HG03520 (cell line): ENCODE results near the gene SPOCK3.

Experiments
- ATAC-seq: cut with Tn5 transposase; IDR thresholded peaks from one replicate; pipeline ENCODE4 v1.9.1; 2021; ENCODE audit warnings: mild to moderate bottlenecking, moderate library complexity; ENCODE audit not compliant: unreplicated experiment

The SPOCK3 gene

DNA sequence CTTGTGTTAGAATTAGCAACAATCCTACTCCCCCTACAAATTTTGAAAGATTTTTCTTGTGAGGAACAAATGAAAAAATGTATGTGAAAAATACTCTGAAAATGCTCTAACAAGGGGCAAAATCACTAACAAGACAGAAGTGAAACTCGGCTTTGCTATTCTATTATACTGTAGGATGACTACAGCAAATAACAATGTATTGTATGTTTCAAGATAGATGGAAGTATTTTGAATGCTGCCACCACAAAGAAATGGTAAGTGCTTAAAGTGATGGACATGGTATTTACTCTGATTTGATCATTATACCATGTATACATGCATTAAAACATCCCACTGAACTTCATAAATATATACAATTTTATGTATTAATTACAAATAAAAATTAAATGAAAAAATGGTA, 192.8 kb downstream of the SPOCK3 start:
- no peak for ATAC-seq

DNA sequence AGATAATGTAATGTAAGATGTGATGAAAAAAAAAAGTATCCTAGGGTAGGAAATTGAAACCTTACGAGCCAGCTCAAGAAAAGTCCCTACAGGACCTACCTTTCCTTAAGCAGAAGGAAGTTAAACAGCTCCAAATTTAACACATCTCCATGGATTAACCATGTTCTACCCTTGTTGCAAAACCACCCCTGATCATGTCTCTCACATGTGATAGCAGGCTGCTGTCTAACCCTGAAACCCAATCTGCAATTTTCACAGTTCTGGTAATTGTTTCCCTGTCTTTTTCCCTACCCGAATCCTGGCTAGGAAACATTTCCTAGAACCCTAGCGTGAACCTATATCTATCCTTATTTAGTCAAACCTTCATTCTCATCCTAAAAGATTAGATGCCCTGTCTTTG, 198.9 kb downstream of the SPOCK3 start:
- ATAC-seq = no peak

DNA sequence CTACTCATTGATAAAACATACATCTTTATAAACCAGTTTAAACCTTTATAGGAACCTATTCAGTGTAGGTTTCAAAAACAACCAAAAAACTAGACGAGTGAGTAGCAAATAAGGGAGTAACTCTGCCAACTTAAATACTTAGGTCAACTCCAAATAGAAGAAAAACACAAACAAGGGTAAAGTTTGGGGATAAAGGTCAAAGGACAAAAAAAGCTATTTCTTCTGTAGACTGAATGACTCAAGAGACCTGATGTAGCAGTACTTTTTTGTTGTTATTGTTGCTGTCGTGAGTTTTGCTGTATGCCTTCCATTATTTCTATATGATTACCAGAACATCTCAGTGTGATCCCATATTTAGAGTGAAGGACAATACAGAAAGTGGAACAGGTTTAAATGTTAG, 199.3 kb downstream of the SPOCK3 start:
- ATAC-seq = no peak

DNA sequence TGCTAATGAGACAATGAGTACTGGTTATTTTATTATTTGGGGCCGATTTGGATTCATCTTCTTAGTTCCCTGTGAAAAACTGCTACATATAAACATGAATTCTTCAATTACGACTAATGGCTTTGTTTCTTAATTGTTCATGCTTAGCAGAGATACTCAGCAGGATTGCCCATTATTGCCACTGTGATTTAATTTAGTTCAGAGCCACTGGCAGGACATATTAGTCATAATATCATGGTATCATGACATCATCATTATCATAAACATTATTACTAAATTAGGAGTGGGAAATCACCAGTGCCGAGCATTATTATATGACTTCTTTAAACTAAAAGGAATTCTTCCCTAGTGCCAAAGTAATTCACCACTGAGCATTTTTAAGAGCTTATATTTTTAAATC, 201.4 kb downstream of the SPOCK3 start:
- ATAC-seq = no peak

DNA sequence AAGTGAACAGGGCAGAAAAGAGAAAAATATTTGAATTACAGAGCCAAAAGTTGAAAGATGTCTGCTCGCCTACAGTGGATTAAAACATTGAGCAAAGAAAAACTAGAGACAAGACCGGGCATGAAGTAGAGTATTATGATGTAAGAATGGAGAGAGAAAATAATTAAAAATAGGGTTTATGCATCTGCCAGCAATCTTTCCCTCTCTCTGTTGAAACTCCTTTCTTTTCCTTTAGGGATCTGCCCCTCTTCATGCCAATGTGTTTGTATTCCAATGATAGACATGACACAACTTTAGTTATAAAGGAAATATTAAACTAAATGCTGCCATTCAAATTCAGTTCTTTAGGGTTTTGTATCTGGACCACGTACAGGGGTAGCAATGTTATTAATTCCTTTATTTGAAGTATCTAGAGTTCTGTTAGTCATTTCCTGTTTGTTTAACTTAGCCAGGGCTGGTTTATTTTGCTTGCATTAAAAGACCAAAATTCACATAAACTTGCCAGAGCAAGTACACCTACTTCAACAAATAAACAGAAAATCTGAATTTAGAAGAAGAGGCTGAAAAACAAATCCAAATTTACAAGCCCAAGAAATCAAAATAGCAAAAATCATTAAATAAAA, 202.6 kb downstream of the SPOCK3 start:
- ATAC-seq = no peak

DNA sequence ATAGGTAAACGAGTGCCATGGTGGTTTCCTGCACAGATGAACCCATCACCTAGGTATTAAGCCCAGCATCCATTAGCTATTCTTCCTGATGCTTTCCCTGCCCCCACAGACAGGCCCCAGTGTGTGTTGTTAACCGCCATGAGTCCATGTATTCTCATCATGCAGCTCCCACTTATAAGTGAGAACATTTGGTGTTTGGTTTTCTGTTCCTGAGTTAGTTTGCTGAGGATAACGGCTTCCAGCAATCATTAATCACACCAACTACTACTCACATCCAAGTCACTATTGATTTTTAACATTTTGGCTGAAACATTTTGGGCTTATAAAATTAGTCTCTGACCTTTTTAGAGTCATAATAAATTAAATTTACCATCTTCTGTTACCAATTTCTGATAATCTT, 205.3 kb downstream of the SPOCK3 start:
- ATAC-seq = no peak

DNA sequence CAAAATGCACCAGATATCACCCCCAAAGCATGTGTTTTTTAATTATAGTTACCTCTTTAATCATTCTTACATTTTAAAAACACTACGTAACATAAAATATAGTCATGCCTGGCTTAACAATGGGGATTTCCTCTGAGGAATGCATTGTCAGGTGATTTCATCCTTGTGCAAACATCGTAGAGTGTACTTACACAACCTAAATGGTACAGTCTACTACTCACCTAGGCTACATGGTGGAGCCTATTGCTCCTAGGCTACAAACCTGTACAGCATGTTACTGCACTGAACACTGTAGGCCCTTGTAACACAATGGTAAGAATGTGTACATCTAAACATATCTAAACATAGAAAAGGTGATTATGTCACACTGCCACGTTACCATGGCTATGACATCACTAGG, 208.6 kb downstream of the SPOCK3 start:
- no peak for ATAC-seq

DNA sequence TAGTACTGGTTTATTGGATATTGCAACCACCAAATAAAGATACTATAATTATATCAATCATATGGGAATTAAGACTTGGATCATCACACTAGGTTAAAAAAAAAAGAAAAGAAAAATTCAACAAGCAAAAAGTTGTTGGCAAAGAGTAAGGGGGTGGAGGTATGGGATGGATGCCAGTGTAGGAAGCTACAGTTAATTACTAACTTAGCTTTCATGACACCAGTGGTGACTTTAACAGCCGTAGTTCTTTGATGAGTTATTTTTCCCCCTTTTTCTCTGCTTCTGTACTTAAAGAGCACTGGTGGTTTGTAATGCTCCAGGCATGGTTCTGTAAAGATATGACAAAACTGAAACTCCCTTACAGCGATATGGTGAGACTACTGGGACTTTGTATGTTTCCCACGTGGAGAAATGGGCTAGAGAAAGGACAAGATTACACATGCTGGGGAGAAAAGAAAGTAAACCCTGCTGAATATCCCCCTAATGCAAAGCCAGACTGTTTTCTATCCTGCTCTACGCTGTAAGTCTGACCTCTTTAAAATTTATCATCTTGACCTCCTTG, 210.8 kb downstream of the SPOCK3 start:
- no peak for ATAC-seq

DNA sequence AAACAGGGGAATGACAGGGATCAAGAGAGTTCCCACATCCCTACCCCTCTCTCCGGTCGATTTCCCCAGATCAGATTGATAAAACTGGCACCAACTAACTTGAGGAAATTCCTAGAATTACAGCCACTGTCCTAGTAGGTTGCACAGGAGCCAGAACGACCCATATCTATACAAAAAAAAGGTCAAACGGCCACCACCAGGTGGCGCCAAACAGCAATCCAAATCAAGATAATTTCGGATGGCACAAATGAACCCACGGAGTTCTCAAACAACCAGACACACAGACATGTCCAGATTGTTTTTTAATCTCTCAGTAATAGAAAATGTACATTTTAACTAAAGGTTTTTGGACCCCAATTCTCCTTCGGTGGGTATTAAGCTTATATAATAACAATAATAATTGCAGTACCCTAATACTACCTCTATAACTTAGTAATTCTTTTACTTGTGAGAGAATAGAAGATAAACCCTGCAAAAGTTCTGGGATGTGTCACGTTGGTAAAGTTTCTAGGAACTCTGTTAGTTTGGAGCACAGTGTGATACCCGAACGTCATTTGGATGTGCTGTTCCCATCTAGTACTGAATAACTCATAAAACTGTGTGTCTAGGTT, 212.6 kb downstream of the SPOCK3 start:
- peak; percentile 69 for ATAC-seq

DNA sequence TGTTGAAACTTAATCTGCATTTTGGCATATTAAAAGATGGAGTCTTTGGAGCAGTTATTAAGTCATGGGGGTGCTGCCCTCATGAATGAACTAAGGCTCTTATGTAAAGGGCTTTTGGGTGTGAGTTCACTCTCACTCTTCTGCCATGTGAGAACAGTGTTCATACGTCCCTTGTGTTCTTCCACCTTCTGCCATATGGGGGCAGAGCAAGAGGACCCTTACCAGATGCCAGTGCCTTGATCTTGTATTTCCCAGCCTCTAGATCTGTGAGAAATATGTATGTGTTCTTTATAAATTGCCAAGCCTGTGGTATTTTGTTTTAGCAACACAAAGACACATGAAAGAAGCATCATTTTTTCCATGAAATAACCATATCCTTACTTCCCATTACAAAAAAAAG, 213.9 kb downstream of the SPOCK3 start:
- peak; percentile 46 for ATAC-seq

DNA sequence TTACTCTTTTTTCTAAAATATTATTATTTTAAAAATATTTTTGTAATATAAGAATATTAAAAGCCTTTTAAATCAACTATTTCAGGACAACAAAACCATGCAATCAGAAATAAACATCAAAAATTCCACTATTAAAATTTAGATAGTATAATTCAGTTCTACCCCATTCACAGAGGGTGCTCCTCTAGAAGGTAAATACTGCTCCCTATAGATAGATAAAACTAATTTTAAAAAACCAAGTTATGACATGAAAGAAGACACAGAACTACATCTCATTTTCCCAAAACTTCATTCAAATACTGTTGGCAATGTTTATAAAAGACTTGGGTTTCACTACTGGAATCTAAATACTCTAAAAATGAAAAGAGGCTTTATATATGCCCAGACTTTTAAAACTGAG, 219.3 kb downstream of the SPOCK3 start:
- ATAC-seq = no peak

DNA sequence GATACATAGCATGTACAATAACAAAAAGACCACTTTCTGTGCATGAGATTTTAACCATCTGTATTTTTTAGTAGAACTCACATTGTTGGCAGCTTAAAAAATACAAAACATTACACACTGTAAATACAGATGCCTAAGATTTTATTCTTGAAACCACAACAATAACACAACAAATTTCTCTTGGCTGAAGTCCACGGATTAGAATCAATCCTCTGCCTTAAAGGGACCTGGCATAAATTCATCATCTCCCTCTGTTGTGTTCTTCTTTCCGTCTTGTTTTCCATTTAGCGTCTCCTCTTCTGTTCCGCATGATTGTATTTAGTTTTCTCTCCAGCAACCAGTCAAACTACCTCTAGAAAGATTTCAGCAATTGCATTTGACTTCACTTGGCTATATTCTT, 231.0 kb downstream of the SPOCK3 start:
- no peak for ATAC-seq

DNA sequence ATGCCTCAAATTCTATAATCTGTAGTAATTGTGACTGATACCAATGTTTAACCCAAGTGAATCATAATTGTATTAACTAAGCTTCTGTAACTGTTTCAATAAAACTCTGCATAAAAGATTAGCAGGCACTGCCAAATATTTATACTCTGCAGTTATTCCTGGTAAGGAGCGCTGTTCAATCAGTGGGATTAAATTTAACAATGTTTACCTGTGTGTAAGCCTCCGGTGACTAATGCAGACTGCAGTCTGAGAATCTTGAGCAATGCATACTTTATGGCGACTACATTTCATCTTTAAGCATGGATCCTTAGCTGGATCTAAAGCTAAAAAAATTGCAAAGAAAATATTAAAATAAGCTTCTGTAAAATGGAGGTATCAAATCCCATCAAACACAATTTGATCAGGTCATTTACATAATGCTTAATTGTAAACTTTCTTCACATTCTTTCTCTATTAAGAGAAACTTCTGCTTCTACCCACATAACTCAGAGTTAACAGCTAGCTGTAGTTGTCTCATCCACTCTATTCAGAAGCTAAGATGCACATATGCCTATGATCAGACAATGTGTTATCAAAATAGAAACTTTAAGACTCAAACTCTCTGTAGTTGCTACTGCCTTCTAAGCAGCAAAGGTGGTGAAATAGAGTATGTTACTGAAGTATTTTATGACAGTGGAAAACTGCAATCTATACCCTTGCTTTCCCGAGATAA, 234.0 kb downstream of the SPOCK3 start:
- ATAC-seq = no peak

DNA sequence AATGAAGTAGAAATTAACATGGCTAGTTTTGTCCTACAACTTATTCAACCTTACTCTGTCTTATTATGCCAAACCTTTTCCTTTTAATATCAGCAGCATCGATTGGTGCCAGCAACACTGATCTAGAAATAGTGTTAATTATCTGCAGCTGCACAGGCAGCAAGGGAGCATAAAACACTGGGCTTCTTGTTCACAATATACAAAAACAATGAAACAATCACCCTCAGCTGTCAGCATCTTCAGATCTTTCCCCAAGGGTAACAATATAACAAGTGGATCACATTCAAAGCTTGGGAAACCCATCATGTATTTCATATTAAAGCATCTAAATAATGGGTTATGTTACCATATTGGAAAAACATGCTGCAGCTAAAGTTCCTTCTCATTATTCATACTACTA, 238.1 kb downstream of the SPOCK3 start:
- ATAC-seq = no peak

DNA sequence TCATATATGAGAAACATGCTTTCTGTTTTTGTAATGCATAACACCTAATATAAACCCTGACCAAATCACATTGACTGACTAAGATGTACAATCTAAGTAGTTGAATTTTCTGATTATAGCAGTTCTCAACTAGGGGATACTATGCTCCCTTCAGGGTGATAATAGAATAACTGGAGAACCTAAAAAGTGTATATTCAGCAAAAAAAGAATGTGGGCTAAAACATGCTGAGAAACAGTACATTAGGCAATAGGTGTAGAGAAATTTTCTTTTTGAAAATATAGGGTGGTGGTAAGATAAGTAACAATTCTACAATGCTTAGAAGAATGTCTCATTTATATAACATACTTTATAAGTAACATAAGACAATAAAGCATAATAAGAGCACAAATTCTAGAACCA, 239.6 kb downstream of the SPOCK3 start:
- no peak for ATAC-seq

DNA sequence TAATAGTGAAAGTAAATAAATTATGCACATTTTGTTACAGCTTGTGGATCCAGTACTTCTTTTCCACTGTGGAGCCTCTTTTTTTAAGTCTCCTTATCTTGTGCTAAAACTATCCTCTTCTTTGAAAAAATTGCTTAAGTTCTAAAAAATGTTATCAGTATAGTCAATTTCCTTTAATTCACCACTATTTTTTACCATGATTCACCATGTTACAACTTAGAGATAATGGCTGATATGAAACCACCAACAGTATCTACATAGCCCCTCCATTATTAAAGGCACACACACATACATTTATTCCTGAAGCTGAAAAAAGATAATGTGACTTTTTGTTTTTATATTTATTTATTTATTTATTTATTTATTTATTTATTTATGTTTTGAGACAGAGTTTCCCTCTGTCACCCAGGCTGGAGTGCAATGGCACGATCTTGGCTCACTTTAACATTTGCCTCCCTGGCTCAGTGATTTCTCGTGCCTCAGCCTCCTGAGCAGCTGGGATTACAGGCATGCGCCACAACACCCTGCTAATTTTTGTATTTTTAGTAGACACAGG, 243.2 kb downstream of the SPOCK3 start:
- no peak for ATAC-seq

DNA sequence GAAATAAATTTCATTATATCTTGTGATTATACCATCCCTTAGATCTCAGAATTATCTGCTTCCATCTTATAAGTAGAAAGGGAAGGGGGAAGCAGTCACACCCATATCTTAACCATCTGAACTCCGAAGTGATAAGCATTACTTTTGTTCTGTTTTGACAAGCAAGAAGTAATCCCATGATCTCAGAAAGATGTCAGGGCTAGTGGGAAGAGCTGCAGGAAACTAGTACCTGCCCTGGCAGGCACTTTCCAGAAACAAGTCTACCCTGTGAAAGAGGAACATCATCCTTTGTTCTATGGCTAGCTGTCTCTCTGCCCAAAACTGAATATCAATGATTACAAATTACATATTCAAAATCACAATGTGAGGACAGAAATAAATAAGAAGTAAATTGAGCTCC, 244.4 kb downstream of the SPOCK3 start:
- ATAC-seq = no peak

DNA sequence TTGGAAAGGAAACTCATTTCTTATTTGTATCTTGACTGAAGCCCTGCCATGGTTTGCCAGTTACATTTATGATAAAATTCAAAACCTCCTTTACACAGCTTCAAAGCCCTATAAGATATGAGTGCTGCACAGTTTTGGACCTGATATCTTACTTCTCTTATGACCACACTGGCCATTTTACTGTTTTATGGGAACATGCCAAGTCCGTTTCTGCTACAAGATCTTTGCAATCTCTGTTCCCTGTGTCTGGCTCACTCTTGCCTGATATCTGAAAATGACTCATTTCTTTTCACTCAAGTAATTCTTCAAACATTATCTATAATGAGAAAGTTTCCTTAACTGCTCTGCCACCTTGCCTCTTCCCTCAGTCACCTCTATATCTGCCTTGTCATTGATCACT, 247.3 kb downstream of the SPOCK3 start:
- ATAC-seq = no peak

DNA sequence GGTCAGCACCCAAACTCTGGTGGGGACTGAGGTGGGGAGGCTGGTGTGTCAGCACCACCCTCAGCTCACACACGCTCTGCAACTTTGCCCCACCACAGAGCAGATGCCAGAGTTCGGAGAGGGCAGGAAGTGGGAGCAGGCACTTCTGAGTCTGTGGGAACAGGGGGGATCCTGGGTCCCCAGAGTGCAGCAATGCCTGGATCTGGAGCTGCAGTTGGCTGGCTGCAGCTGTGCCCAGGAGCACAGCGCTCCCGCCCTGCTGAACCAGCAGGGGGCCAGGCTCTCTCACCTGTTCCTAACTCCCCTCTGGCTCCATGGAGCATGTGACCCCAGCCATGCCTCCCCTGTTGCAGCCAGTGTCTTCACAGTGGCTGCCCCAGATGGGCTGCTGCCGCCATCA, 252.4 kb downstream of the SPOCK3 start:
- no peak for ATAC-seq

DNA sequence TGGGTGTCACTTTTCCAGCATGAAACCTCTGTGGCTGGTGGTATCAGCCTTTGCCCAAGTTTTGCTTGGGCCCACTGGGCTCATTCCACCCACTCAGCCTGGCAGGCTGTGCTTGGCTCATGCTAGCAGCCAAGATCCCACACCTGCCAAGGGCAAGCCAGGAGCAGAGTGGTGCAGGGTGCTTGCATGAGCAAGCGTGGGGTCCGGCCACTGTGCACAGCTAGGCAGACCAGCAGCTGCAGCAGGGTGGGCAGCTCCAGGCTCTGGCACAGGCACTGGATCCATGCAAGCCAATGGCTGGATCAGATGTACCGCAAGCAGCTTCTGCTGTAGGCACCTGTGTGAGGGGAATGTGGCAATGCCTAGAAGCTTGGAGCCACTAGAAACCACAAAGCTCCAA, 253.9 kb downstream of the SPOCK3 start:
- no peak for ATAC-seq

DNA sequence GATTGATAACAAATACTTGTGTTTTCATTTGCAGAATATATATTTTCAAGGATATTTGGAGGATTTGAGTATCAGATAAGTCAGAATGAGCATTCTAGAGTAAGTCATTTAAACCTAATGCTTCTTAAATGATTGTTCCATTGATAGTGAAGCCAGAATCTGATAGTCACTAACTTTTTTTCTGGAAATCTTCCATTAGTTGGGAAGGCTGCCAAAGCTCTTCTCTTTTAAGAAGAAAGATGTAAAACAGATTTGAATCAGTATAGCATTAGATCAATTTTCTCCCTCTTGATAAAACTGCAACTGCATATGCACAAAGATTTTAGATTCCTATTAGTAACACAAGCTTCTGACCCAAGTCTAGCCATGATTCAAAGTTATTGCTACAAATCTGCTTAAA, 256.7 kb downstream of the SPOCK3 start:
- ATAC-seq = no peak

DNA sequence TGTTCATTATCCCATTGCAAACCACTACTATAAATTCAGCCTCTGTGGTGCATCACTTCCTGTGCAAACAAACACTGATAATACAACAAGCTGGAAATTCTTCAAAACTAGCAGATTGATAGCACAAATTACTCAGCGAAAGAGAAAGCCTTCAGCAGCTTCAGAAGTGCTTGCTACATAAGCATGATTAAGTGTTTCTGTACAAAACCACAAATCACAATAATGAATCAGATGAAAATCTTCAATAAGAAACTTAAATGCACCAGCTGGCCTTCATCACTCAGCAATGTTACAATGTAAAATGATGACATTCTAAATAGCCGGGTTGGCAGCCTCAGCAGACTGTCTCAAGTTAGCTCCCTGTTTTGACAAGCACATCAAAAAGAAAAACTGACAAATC, 262.2 kb downstream of the SPOCK3 start:
- ATAC-seq = no peak
